Measurements from ENCODE around the gene S100P.

- TF ChIP-seq CTCF (IDR thresholded peaks at IDR 0.05) (no peak), POLR2A (IDR thresholded peaks at IDR 0.05) (no peak), EP300 (IDR thresholded peaks at IDR 0.05) (no peak), POLR2AphosphoS5 (IDR thresholded peaks at IDR 0.05) (no peak)
Observed at GRCh38 chr4:6694177-6694901, 661 bp downstream of the S100P start.

All from gastroesophageal sphincter (tissue), 3 donors.